NCI-H2107 treated with DMSO at 0.1 percent for 48 hours (cell line): ENCODE results near the gene WASL.
"Not testable (repeated sequence)": the region's sequence is repeated elsewhere in the genome, so short reads cannot be mapped to it uniquely, and the experiment has no call there.

Experiments
- DNase-seq: peaks from one replicate; lab custom pipeline; 2025; ENCODE audit not compliant: unreplicated experiment; lab: John Stamatoyannopoulos, UW

The WASL gene

GRCh38 chr7:123748734-123749536, at the start of gene WASL:
WASL (minus strand) TSS chr7:123749003; CDS start chr7:123748734, 269 bp downstream.
- DNase-seq, result peak; percentile 94

DNA sequence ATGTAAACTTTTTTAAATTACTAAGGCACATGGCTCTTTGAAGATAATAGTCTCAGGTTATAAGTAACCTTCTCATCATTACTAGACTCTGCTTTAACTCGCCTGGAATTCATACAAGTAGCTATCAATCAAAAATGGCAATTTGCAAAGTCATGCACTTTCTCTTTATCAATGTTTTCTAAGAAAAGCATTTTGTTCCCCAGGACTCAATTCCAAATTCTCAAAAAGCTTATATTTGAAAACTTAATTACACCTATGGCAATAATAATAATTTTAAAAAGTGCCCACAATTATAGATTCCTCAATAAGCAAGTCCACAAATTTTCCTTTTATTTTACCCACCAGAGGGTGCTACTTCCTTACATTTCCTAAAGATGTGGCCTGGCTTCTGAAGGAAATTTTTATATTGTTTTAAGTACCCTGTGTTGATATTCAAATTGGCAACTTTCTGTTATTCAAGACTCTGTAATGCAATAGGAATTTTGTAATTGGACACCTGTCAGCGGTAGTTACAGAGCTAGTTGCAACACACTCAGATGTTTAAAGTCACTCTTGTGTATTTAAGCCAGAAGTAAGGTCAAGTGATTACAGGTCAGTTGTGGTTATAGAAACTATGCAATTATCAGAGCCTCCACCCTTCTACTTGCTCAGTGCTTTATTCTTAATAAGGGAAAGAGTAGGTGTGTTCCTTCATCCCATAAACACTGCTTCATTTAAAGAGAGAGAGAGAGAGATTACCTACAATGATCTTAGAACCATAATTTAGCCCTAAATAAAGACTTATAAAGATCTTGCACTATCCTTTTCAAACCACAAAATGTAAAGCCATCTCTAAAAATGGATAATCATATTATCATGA, 49.1 kb upstream of the WASL start:
- DNase-seq, result peak; percentile 77

DNA sequence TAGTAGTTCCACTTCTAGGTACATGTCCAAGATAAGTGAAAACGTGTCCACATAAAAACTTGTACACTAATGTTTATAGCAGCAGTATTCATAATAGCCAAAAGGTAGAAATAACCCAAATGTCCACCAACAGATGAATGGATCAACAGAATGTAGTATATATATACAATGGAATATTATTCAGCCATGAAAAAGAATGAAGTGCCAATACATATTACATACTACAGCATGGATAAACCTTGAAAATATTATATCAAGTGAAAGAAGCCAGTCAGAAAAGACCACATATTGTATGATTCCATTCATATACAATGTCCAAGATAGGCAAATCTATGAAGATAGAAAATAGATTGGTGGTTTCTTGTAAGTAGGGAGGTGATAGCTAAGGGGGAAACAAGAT, 47.8 kb upstream of the WASL start:
- no peak for DNase-seq

DNA sequence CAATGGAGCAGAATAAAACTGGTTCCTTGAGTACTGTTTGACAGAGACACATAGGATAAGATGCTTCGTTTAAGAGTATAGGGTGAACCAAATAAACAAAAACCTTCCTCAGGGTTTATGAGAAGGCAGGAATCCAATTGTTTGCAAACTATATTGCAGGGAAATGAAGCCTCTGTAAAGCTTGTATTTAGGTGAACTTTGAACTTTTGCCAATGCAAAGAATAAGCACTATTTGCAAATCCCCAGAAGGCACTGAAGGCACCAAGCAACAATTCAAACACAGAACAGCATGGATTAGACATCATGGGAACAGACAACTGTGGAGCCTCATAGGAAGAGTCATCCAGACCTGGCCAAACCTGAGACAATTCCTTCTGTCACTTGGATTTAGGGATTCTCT, 47.1 kb upstream of the WASL start:
- no peak for DNase-seq

- DNase-seq, result not testable (repeated sequence)
Measured at GRCh38 chr7:123795116-123795515, 46.3 kb upstream of the WASL start.

DNA sequence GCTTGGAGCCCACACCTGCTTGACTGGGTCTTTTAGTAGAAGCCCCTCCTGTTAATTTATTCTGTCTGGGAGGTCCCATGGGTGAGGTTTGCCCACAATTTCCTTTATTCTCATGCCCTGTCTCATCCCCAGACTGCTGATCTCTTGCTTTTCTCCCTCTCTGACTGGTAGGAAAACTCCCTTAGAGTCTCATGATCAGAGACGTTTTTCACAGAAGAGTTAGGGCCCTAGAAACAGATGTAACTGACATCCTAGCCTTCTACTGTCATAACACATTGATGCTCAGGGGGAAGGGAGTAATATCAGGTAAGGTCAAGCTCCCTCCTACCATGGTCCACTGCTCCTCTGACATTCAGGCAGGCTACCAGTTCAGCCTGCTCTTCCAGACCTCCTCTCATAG, 43.7 kb upstream of the WASL start:
- no peak for DNase-seq

DNA sequence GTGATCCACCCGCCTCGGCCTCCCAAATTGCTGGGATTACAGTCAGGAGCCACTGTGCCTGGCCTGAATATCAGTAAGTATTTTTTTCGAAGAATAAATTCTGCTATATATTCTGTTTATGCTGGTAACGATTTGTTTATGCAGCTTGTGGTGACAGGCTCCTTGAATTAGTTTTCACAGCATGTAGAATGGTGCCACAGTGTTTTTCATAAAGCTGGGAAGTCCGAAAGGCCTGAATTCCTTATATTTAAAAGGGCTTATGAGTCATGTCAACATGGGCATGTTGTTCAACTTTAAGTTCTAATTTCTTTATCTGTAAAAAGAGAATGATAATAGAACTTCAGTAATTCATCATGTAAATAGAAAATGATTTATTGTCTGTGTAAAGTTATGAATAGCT, 42.2 kb upstream of the WASL start:
- no peak for DNase-seq

DNA sequence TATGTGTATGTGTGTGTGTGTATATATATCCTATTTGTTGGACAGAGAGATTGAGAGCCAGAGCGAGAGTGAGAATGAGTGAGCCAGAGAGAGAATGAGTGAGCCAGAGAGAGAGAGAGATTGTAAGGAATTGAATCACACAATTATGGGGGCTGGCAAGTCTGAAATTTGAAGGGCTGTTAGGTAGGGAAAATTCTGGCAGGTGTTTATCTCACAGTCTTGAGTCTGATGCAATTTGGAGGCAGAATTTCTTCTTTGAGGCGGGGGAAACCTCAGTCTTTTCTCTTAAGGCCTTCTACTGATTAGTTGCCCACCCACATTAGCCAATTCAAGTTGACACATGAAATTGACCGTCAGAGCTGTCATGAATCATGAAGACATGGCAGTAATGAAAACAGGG, 41.0 kb upstream of the WASL start:
- no peak for DNase-seq

GRCh38 chr7:123789206-123789784, 40.5 kb upstream of the WASL start:
- DNase-seq, result no peak

DNA sequence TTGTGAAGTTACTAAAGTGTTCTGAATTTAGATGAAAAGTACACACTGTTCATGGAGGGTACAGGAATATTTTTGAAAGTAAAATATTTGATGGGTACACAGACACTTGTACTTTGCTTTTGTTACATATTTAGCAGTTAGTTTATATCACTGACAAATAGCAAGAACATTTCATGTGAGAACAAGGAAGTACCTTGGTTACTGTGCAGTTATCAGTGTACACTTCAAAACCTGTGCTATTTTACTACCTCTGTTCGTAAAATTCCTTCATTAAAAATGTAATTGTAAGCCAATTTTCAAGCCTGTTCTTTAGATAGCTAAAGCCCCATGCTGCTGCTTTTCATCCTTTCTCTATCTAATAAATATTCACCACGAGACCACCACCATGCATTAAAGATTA, 39.8 kb upstream of the WASL start:
- no peak for DNase-seq

DNA sequence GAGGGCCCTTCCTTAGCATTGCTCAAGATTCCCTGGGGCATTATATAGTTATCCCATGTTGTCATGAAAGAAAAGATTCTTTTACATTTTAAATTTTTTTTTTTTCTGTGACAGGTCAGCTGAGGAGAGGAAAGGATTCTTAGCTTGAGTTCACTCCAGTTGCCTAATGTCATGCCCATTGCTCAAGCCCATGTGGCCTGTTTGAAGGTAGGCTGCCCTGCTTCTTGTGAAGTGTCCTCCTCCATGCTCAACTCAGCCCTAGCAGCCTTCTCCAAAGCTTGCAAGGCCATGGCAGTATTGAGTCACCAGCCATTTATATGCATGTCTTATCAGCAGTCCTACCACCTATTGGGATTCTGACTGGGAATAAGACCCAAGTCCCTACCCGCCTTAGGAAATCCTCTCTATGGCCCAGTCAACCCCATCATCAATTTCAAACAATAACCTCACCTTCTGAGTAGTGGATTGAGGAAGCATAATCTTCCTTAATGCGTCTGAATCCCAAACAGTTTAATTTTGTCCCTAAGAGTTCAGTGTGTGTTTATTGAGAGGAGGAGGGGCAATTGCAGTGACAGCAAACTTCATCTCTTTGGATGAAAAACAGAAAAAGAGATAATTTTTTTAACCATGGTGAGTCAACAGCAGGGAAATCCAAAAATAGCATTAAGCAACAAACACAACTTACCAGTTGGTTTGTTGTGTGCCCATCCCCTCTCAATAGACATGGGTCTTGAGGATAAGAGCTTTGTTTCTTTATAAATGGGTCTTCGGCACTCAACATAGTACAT, 38.6 kb upstream of the WASL start:
- DNase-seq, result no peak

GRCh38 chr7:123784263-123784662, 35.5 kb upstream of the WASL start:
- no peak for DNase-seq

DNA sequence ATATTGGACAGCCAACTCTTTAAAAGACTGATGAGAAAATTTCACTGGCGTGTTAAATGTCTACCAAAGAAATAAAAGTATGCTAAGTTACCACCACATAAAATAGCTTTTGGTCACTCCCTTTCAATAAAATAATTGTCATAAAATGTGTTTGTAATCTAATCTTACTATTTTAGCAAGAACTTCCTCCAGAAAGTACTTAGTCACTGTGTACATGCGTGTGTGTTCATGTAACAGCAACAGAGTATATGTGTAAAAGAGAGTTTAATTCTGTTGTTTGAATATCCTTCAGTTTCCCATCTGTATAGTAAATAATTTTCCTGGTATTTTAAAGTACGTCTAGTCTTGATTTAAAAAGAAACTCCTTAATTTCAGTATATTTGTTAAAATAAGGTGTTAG, 35.0 kb upstream of the WASL start:
- DNase-seq, result no peak

DNA sequence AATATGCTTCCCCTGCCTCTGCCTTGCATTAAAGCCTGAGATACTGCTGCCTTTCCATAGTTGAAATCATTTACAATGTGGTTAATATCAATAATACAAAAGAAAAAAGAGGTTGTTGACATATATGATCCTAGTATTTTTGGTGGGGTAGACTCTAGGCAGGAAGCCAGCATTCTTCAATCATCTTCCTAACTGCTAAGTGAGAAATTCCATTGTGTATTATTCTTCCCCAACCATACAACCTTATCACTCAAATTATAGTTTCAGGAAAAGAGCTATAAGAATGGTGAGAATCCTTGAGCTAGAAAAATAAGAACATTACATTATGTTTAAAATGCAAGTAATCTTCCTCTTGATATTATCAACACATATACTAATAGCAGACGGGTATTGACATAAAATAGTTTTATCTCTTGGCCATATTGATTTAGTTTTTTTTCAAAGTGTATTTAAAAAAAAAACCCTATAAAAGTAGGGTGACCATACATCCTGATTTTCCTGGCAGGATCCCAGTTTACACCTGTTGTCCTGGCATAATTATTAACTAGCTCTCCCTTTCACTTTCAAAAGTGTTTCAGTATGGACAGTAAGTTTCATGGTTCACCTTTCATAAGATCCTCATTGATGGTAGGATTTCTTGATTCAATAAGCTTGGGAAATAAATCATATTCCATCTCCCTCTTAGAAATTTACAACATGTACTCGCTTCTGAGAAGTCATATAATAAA, 33.4 kb upstream of the WASL start:
- no peak for DNase-seq

DNA sequence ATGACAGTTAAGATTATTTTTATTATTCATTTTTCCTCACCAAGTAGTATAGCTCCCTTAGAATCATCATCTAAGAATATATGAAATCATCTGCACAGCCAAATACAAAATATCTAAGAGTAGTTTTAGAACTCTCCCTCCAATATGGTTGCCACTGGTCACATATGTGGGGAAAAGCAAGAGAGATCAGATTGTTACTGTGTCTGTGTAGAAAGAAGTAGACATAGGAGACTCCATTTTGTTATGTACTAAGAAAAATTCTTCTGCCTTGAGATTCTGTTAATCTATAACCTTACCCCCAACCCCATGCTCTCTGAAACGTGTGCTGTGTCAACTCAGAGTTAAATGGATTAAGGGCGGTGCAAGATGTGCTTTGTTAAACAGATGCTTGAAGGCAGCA, 31.7 kb upstream of the WASL start:
- DNase-seq, result not testable (repeated sequence)

DNA sequence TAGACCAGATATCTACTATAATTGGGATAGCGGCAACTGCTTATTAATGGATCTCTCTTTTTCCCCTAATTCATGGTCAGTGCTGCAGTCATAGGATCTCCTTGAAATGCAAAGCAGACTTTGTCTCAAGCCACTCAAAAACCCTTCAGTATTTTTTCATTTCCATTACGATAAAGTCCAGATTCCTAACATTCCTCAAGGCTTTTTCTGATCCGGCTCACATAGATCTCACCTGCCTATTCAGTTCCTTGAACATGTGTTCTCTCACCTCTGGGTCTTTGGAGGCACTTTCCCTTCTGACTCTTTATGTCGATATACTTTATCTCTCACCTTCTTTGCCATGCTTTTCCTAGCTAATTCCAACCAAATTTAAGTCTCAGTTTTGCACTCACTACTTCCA, 25.7 kb upstream of the WASL start:
- no peak for DNase-seq

DNA sequence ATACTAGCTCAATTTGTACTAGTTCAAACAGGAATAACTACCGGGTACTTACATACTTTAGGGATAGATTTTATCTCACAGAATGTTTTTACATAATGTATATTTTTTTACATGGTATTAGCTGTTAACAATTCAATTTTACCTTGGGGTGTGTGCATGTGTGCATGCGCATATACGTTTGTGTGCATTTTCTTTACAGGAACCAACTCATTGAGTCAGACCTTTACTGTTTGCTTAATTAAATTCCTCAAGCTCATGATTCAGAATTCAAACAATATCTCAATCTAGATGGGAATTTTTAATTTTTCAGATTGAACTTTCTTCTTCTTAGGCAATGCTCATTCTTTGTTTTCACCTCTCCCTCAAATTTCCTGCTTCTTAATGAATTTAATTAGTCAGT, 24.7 kb upstream of the WASL start:
- DNase-seq, result no peak

- no peak for DNase-seq
Measured at GRCh38 chr7:123772652-123773051, 23.8 kb upstream of the WASL start.

DNA sequence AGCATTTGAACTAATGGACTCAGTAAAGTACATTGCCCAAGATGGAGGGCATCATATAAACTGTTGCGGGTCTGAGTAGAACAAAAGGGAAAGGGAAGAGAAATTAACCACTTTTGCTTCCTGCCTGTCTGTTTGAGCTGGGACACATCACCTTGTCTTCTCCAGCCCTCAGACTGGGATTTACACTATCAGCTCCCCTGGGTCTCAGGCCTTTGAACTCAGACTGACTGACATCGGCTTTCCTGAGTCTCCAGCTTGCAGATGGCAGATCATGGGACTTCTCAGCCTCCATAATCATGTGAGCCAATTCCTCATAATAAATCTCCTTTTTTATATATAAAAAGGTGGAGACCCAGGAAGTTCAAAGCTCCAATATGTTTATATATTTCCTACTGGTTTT, 23.0 kb upstream of the WASL start:
- no peak for DNase-seq

DNA sequence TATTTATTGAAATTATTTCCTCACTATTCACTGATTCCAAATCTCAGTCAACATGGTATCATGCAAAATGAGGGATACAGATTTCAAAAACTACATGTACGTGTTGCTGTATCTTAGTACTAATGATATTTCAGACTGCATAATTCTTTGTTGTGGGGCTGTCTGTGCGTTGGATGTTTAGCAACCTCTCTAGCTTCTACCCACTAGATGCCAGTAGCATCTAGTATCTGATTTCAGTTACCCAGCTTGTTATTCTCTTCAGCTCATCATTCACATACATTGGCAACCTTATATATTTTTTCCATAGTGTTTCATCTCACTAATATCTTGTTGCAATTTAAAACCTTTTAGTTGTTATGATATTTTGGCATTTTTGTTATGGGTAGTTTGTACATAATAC, 22.5 kb upstream of the WASL start:
- peak; percentile 30 for DNase-seq
